GM18873 (cell line): ENCODE measurements around the gene WDR90.
"Not testable (repeated sequence)": the region's sequence is repeated elsewhere in the genome, so short reads cannot be mapped to it uniquely, and the experiment has no call there.

ENCODE experiments used
- ATAC-seq: cut with Tn5 transposase; IDR thresholded peaks from one replicate; pipeline ENCODE4 v1.9.1; 2021; ENCODE audit warnings: mild to moderate bottlenecking, moderate library complexity, moderate number of reproducible peaks; ENCODE audit not compliant: unreplicated experiment, low FRiP score

WDR90 gene

DNA sequence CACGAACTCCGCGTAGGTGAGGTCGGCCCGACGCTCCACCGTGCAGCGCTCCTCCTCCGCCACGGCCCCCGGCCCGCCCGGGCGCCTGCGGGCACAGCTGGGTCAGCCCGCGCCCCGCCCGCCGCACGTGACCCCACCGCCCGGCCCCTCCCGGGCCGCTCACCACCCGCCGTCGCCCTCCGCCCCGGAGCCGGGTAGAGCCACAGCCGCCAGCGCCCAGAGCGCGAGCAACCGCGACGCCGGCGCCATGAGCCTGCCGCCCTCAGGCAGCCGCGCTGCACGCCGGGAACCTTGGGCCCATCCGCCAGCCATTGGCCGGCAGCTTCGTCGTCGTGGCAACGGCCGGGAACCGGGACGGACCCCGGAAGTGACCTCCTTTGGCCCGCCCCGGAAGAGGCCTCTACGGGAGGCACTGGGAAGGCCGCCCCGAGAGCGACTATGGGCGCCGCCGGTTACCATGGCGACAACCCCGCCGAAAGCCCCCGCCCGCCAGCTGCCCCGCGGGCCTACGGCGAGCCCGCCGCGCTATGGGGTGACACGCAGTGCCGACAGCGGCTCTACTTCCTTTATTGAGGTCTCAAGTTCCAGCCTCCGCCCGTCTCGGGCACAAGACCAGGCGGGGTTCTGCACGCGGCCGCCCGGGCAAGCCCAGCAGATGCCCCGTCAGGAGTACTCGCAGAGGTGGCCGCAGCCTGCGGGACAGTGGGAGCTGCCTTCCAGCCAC is 35.1 kb downstream of the WDR90 start, which contains the start of gene JMJD8:
Gene JMJD8 (minus strand): TSS at position 264 of the 724 bp plus-strand sequence. CDS start 15 bp downstream, at position 249.
- peak; percentile 64 for ATAC-seq

DNA sequence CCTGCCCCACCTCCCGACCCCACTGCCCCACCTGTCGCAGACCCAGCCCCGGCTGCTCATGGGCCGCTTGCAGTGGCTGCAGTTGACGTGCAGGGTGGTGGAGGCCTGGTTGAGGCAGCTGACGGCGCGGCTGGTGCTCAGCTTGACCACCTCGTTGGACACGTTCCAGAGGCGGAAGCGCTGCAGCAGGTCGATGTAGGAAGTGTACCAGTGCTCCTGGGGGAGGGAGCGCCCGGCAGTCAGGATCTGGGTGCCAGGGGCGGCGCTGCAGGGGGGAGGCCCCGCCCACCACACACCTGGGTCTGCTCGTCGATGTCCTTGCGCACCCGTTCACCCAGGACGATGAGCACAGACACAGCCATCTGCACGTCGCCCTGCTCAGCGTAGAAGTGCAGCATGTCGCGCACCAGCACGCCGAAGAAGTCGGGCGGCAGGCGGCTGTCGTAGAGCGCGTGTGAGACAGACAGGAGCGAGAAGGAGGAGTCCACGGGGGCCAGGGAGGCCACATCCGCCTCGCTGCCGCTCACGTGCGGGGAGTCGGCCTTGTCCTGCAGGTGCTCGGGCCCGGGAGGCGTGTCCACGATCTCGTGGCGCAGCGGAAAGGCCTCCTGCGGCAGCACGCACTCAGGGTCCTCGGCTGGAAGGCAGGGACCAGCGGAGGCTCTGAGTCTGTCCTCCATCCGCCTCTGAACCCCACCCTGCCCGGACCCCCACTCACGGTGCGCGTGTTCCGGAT is 36.0 kb downstream of the WDR90 start:
- ATAC-seq, result no peak

DNA sequence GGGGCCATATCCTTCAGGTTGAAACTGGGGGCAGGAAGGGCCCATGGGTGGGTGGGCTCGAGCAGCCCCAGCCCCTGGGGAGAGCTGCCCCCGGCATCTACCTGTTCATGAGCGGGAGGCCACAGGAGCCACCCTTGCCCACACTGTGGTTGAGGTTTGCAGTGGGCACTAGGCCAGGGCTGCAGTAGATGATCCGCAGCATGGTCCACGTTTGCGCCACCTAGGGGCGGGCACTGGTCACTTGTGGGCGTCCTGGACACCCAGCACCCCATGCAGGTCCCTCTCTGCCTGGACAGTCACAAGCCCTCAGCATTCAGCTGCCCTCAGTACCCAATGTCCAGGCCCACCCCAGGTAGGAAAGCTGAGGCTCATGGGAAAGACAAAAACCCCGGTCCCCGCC is 36.8 kb downstream of the WDR90 start:
- ATAC-seq, result no peak

DNA sequence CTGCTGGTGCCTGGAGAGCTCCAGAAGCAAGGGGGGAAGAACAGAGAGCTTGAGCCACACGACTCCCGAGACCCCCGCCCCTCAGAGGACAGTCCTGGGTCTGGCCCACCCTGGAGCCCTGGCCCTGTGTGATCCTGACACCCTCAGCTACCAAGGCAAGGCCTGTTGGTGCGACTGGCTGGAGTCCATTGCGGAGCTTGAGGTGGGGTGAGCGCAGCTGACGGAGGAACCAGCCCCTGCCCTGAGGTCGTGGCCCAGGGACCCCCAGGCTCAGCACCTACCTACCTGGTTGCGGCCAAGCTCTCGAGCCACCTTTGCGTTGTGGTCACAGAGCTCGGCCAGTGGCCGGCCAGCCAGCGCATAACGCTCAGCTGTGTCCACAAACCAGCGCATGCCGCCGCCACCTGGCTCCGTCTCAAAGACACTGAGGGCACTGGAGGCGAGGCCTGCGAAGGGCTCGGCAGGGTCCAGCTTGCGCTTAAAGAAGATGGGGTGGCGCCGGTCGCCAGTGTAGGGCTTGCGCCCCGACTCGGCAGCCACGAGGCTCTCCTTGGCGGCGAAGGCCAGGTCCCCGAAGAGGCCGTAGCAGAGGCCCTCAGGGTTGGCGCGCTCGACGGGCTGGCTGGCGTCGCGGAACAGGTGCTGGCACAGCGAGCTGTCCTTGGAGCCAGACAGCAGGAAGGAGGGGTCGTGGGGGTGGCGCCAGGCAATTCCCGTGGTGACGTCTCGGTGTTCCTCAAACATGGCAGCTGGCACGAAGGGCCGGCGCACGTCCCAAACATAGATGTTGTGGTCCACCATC is 37.5 kb downstream of the WDR90 start:
- no peak for ATAC-seq

DNA sequence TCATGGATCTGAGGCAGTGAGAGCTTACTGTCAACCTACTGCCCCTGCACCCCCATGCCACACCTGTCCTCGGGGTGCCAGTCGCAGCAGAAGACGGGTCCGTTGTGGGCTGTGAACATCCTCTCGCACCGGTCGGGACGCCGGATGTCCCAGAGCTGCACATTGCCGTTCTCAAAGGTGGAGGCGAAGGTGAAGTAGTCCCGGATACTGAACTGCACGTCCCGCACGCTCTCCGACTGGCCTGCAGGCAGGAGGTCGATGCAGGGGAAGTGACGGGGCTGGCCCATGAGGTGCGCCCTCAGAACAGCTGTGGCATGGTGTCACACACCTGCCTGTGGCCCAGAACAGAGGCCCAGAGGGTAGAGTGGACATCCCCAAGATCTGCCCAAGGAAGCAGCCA is 38.3 kb downstream of the WDR90 start:
- ATAC-seq, result no peak

DNA sequence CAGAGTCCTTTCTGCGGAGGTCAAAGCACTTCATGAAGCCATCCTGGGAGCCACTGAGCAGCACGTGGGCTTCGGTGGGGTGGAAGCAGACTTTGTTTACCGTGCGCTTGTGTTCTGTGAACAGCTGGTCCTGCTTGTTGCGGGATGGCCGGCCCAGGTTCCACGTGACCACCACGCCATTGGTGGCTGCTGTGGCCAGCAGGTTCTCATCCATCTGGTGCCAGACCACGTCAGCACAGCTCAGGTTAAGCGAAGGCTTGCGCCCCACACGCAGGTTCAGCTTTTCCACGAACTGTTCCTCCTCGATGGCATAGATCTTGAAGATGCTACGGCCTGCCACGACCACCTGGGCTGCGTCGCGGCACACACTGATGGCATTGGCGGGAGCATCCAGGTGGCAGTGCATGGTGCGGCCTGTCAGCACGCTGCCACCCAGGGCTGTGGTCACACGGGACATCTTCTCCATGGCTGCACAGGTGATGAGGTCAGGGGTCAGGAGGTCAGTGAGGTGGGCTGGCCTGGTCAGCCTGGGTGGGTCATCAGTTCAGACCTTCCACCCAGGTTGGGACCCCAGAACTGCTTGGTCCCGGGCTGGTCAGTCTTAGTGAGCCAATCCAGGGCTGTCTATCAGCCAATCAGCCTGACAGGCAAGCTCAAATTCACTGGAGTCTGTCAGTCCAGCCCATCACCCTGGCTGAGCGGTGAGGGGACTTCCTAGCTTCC is 40.2 kb downstream of the WDR90 start:
- ATAC-seq, result no peak

DNA sequence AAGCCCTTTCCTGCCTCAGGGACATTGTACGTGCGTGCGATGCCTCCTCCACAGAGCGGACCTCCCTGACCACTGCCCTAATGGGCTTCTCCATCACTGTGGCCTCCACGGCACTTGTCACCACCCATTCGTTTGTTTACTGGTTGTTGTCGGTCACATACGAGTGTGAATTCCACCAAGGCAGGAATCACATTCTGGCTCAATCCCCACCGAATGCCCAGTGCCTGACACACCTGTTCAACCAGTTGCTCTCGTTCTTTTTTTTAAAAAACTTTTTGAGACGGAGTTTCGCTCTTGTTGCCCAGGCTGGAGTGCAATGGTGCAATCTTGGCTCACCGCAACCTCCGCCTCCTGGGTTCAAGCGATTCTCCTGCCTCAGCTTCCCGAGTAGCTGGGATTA is 42.1 kb downstream of the WDR90 start:
- ATAC-seq, result not testable (repeated sequence)

DNA sequence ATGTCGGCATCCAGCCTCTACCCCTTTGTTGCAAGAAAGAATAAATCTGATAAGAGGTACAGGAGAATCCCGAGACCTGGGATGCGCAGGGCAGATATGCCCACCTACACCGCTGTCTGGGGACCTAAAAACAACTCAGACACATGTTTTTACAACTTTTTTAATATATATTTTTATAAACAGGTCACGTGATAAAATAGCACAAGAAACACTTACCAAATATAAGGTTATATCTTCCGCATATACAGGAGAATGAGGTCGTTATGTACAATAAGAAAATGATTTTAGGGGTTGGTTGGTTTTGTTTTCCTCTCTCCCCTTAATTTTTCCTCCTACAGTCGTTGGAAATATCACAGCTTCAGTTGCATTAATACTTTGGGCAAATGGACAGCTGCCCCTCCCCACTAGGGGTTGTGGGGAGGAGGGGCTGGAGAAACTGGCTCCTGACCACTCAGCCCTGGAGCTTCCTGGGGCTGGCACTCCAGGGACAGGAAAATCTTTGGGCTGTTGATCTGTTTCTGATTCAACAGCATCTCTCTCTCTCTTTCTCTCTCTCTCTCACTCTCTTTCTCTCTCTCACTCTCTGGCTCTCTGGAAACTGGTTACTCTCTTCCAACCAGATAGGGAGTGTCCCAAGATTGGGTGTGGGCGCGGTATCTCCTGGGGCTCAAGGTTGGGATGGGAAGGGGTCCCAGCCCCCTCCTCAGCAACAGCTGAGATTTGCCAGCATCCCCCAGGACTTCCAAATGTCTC is 43.4 kb downstream of the WDR90 start:
- no peak for ATAC-seq

DNA sequence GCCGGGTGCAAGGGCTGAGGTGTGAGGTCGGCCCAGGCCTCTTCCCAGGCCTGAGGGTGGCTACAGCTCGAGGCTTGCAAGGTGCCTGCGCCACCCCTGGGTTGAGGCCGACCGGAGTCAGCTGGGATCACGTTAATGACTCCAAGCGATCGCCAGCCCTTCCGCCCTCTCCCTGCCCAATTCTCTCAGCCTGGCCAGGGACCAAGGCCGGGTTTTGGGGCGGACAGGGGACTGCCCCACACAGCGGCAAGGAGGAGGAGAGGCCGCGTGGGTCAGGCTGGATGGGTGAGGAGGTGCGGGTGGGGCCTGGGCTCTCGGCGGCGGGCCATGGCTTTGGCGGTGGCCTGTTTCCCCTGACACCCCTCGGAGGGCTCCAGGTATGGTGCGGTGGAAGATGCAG is 44.2 kb downstream of the WDR90 start:
- ATAC-seq, result no peak

DNA sequence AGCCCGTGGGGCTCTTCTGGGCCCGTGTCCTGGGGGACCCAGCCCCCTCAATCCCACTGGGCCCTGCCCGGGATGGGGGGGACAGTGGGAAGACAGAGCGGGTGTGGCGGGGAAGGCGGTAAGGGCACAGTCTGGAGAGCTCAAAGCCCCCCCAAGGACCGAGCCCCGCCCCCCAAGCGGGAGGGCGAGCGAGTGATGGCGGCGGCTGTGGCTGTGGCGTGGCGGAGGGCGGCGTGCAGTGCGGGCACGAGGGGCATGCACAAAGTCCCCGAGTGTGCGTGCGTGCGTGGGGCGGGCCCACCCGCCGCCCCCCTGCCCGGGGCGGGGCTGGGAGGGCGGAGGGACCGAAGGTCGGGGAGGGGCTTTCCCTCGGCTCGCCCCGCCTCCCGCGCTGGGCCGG is 44.6 kb downstream of the WDR90 start:
- no peak for ATAC-seq

DNA sequence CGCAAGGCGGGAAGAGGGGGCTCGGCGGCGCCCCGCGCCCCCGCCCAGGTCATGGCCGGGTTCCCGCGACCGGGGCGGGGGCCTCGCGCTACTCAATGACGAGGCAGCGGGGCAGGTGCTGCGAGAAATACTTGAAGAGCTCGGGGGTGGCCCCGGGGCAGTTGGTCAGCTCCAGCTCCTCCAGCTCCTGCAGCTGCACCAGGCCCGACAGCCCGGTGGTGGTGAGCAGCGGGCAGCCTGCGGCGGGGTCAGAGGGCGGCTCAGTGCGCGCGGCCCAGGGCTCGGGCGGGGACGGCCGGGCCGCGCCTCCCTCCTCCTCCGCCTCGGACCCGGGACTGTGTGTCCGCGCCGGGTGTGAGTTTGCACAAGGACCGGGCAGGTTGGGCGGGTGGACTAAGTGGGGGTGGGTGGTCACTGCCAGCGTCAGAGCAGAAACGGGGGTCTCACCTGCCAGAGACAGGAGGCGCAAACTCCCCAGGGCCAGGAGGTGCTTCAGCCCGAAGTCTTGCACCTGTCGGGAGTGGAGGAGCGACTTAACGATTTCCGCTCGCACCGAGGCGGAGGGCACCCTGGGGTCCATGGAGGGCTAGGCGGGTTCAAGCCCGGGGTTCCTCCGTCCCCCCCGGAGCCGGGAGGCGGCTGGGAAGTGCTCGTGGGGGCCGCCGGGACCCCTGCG is 45.2 kb downstream of the WDR90 start:
- no peak for ATAC-seq

DNA sequence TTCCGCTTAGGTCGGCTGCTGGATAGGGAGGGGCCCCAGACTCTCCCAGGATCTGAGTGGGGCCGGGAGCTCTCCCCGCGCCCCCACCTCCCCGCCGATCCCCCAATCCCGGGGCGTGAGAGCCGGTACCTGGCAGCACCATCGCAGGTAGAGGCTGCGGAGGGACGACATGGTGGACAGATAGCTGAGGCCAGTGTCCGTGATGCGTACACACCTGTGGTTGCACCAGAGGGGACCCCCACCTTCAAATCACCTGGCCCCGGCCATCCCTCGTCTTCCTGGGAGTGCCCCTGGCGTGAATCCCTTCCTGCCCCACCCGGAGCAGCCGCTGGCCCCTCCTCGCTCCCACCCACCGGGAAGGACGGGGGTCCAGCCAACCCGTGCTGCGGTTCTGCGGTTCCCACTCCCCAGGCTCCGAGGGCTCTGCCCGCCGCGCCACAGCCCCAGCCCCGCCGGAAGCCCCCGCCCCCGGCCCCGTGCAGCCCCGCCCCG is 45.7 kb downstream of the WDR90 start:
- no peak for ATAC-seq

DNA sequence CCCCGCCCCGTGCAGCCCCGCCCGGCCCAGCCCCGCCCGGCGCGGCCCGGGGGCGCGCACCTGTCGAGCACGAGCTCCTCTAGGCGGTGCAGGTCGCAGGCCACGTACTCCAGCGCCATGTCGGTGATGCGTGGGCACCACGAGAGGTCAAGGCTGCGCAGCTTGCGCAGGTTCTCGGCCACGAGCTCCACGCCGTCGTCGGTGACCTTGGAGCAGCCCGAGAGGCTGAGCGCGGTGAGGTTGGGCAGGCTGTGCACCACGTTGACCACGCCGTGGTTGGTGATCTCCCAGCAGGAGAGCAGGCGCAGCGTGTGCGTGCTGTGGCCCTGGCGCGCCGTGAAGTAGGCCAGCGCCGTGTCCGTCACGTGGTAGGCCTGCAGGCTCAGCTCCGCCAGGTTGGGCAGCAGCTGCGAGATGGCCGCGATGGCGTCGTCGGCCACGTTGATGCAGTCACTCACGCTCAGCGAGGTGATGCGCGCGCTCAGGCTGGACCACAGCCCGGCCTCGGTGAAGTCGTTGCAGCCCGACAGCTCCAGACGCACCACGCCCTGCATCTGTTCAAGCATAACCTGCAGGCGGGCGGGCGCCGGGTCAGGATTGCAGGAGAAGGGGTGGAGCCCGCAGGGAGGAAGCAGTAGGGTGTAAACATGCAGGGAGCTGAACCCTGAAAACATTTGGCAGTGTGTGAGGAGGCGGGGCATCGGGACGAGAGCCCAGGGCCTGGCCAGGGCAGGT is 46.4 kb downstream of the WDR90 start:
- no peak for ATAC-seq

DNA sequence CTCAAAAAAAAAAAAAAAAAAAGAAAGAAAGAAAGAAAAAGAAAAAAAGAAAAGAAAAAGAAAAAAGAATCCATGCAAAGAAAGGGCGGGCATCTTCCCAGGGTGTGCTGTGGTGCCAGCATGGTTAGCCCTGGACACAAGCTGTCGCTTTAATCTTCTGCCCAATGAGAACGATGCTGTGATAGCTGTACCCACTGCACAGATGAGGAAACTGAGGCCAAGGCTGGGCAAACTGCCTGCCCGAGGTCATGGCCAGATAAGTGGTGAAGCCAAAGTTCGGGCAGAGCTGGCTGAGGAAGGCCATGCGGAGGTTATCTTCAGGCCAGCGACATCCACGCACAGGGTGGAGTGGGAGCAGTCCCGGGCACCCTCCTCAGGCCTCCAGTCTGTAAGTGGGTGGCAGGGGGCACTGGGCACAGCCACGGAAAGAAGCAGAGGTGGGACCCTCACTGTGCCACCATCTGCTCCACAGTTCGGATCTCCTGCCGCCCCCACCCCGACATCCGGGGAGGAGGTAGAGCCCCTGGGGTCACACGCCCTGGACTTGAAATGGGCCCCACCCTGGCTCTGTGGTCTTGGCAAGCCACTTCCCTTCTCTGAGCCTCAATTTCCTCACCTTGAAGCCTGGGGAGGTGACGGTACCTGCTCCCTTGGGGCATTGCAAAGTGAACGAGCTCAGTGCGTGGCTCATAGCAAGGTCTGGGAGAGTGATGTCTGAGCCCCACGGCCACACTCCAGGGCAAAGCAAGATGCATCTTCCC is 49.9 kb downstream of the WDR90 start:
- no peak for ATAC-seq

DNA sequence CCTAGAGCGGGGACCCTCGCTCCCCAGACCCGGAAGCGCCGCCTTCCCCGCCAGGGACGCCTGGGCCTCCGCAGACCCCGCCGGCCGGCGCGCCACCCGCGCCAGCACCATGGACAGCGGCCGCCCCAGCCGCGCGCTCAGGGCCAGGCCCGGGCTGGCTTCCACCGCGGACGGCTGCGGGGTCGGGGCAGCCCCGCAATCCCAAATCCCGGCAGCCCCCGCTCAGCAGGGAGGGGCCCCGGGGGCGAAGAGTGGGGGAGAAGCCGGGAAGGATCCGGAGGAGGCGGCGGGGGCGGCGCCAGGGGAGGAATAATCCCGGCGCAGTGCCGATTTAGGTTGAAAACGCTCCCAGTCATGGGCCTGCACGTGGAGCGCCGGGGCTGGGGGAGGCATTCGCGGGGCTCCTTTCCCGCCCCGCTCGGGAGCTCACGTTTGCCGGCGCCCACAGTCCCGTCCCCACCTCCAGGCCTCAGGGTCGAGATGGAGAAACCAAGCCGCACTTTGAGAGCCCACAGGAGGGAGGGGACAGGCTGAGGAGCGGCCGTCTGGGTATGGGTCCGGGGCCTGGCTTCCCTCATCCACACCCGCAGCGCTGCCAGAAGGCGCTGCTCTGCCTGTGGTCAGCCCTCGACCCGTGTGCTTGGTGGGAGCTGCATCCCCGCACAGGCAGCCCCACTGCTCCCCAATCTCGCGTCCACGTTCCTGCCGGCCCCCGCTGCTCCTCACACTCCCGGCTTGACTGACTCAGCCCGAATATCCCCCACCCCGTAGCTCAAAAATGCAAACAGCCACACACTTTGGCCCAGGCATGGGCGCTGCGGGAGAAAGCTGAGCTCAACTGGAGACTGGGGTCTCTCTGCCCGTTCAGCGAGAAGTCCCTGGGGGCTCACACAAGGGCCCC is 51.8 kb downstream of the WDR90 start:
- no peak for ATAC-seq

DNA sequence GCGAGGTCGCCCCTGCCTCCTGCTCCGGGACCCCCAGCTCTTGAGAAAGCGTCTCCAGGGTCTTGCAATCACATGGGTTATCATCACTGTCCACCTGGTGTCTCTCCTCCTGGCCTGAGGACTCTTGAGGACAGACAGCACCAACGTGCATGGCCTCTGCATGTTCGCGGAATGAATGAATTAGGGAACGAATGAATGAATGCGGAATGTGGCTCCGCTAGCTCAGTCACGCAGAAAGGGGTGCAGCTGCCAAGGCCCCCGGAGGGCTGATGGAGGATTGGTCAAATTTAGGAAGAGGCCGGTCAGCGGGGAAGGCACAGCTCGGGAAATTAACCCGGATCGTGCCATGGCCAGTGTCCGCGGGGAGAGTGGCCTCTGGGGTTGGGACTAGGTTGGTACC is 53.2 kb downstream of the WDR90 start:
- ATAC-seq, result no peak

DNA sequence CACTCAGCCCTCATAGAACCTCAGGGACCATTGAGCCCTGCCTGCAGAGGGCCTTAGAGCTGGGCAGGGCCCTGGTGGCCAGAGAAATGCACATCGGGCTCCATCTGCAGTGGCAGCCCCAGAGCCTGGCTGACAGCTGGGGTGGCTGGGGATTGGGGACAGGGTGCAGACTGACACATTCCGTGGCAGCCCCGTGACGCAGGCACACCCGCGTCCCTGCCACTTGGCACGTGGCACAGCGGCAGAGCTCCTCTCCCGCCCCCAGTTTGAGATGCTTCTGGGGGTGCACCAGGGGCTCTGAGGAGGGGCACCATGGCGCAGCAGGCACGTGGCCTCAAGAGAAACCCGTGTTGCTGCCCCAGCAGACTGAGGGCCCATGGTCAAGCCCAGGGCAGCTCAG is 54.2 kb downstream of the WDR90 start:
- ATAC-seq, result no peak
